A549 (cell line): ENCODE results near the gene TSKS.

Source experiments
- ESRRA ChIP-seq: fragments of 150-350 bp; IDR thresholded peaks from 2 replicates; pipeline ENCODE4 v1.6.1; 2014; ENCODE audit warnings: mild to moderate bottlenecking, low read length, borderline replicate concordance
- JUNB ChIP-seq: fragments of >200 bp; sonication (Bioruptor Twin); formaldehyde crosslinking; IDR thresholded peaks from 2 replicates; pipeline ENCODE4 v1.6.1; 2016
- KDM1A ChIP-seq: fragments of 200-600 bp; sonication (generic); IDR thresholded peaks from 2 replicates; pipeline ENCODE4 v1.6.1; 2016; ENCODE audit warnings: low read depth, mild to moderate bottlenecking
- RAD21 ChIP-seq, 2 experiments: fragments of >200 bp in 1 of 2; sonication (Bioruptor Twin) in 1 of 2; formaldehyde crosslinking in 1 of 2; IDR thresholded peaks in 1 of 2; conservative IDR thresholded peaks in 1 of 2; 2 replicates in 1 of 2; 3 replicates in 1 of 2; pipeline ENCODE4 v1.6.1; 2012 to 2018; ENCODE audit warnings: inconsistent platforms in 1 of 2
- SMC3 ChIP-seq: fragments of >200 bp; sonication (Bioruptor Twin); formaldehyde crosslinking; IDR thresholded peaks from 3 replicates; pipeline ENCODE4 v1.6.1; 2018; ENCODE audit warnings: inconsistent platforms
- TF ChIP-seq, protein P1 (sequence below): fragments of >200 bp; sonication (Bioruptor Twin); formaldehyde crosslinking; IDR thresholded peaks from 3 replicates; pipeline ENCODE4 v1.5.1; 2016
- TF ChIP-seq, protein P2 (sequence below): fragments of 150-350 bp; IDR thresholded peaks from 2 replicates; pipeline ENCODE4 v1.6.1; 2014; ENCODE audit warnings: low read depth, mild to moderate bottlenecking, low read length
- TF ChIP-seq, protein P3 (sequence below): IDR thresholded peaks from 2 replicates; pipeline ENCODE4 v1.6.1; 2012; ENCODE audit warnings: low read depth, borderline replicate concordance

DNA sequence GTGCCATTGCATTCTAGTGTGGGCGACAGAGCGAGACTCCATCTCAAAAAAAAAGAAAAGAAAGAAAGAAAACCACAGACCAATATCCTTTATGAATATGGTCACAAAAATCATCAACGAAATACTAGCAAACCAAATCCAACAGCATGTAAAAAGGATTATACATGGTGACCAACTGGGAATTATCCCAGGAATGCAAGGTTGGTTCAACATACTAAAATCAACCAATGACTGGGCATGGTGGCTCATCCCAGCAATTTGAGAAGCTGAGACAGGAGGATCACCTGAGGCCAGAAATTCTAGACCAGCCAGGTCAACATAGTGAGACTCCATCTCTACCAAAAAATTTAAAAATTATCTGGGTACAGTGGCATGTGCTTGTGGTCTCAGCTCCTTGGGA is 7.2 kb downstream of the TSKS start:
- TF ChIP-seq, protein P1, sequence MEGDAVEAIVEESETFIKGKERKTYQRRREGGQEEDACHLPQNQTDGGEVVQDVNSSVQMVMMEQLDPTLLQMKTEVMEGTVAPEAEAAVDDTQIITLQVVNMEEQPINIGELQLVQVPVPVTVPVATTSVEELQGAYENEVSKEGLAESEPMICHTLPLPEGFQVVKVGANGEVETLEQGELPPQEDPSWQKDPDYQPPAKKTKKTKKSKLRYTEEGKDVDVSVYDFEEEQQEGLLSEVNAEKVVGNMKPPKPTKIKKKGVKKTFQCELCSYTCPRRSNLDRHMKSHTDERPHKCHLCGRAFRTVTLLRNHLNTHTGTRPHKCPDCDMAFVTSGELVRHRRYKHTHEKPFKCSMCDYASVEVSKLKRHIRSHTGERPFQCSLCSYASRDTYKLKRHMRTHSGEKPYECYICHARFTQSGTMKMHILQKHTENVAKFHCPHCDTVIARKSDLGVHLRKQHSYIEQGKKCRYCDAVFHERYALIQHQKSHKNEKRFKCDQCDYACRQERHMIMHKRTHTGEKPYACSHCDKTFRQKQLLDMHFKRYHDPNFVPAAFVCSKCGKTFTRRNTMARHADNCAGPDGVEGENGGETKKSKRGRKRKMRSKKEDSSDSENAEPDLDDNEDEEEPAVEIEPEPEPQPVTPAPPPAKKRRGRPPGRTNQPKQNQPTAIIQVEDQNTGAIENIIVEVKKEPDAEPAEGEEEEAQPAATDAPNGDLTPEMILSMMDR, result no peak
- TF ChIP-seq, protein P2, sequence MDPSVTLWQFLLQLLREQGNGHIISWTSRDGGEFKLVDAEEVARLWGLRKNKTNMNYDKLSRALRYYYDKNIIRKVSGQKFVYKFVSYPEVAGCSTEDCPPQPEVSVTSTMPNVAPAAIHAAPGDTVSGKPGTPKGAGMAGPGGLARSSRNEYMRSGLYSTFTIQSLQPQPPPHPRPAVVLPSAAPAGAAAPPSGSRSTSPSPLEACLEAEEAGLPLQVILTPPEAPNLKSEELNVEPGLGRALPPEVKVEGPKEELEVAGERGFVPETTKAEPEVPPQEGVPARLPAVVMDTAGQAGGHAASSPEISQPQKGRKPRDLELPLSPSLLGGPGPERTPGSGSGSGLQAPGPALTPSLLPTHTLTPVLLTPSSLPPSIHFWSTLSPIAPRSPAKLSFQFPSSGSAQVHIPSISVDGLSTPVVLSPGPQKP, result no peak
- TF ChIP-seq RAD21 (conservative IDR thresholded peaks at IDR 0.05 in 1 of 2, IDR thresholded peaks at IDR 0.05 in 1 of 2) (no peak), SMC3 (no peak), ESRRA (no peak), JUNB (no peak), KDM1A (no peak)
- TF ChIP-seq, protein P3, sequence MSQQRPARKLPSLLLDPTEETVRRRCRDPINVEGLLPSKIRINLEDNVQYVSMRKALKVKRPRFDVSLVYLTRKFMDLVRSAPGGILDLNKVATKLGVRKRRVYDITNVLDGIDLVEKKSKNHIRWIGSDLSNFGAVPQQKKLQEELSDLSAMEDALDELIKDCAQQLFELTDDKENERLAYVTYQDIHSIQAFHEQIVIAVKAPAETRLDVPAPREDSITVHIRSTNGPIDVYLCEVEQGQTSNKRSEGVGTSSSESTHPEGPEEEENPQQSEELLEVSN, result no peak
